DMS 273 (cell line): Measurements from ENCODE around the gene SLC37A2.
A peak's percentile ranks its signal among the peaks of the same experiment; 100 is the strongest.

Experiments
- DNase-seq: peaks from one replicate; lab custom pipeline; 2025; ENCODE audit not compliant: unreplicated experiment; lab: John Stamatoyannopoulos, UW

Gene SLC37A2

DNA sequence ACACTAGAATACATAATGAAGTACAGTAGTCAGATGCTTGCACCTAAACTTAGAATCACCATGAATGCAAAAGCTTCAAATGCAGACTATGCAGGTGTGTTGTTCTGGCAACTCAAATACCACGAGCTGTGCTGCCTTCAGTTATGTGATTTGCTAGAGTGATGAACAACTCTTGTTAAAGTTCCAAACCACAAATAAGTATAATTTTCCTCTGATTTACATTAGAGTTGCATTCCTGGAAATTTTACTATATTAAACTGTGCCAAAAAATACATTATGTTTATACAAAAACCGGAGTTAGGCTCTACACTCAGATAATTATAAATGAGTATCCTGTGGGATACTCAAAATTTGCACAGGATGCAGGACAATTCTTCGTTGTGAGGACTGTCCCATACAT, 45.4 kb downstream of the SLC37A2 start:
- no peak for DNase-seq

DNA sequence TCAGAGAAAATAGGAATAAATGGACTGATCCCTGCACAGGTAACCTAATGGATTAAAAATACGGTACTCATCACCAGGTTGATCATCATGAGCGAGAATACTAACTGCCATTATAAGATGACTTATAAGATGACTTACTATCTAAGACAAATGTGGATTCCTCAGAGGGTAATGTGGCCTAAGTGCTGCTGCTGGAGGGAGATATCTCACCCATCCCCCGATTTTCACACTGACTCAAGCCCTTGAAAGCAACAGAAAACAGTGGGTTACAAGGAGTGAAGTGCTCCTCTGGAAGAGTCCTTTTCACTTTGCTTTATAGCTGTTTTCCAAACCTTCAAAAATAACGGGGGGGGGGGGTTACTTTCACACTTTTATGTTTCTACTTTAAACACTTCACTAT, 47.4 kb downstream of the SLC37A2 start:
- DNase-seq = peak; percentile 4

DNA sequence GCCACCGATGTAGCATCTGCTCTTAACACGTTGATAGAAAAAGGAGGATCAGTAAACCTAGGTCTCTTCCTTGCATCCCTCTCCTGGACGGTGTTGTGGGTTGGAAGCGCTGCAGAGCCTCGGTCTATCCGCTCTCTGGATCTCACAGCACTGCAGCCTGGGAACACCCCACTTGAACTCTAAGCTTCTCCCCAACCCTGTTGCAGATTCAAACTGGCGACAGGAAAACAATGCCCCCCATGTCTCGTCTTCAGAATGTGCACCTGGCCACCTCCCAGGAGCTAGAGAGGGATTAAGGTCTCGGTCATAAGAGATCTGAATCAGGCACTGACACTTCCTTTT, 47.9 kb downstream of the SLC37A2 start:
- DNase-seq = peak; percentile 42

DNA sequence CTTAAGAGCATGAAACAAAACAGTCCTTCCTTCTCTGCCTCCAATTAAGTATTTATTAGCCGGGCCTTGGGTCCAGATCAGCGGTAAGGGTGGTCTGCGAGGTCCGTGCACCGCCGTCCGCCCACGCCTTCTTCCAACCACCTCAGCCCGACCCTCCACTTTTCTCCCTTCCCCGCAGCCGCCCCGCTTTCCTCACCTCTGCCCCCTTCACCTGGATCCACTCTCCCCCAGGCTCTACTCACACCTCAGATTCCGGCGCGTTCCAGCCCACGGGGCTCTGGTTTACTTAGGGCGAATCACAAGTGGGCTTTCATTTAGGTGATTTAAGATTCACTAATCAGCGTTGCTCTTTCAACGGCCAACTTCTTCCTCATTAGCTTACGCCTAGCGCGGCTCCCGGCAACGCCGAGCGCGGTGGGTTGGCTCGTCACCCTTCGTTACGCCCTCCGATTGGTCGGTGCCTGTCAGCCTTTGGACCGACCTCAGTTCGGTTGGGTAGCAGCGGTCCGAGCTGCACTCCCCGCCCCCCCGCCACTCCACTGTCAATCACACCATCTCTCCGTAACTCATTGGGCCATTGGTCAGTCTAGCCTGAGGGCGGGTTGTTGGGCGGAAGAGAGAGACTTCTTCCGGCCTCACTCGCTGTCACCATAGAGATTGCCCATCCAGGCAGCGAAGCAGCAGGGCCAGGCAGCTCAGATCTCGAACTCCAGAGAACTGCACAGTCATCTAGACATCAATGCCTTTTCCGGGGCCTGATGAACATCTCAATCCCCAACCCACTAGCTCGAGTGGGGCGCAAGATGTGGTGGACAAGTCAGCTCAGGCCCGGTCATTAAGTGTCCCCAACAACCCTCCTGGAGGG, 48.5 kb downstream of the SLC37A2 start, which contains the start of gene TMEM218:
TSS of gene TMEM218 (minus strand) at position 284 of the 865 bp plus-strand sequence. CDS start 9,385 bp downstream, outside the sequence.
- peak; percentile 98 for DNase-seq

DNA sequence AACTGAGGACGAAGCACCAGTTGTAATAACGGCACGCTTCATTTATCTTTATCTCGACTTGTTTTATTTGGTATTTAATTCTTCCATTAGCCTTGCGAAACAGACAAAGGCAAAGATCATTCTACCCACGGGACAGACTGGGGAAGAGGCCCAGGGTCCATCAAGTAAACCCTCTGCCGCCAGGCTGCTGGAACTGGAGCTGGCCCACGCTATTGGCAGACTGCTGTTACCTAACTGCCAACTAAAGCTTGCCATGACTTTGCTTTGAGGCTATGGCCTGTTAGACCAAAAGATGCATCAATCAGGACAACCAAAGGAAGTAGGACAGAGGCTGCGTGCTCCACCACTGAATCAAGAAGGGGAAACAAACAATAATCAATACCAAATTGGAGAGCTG, 49.1 kb downstream of the SLC37A2 start:
- DNase-seq = no peak

DNA sequence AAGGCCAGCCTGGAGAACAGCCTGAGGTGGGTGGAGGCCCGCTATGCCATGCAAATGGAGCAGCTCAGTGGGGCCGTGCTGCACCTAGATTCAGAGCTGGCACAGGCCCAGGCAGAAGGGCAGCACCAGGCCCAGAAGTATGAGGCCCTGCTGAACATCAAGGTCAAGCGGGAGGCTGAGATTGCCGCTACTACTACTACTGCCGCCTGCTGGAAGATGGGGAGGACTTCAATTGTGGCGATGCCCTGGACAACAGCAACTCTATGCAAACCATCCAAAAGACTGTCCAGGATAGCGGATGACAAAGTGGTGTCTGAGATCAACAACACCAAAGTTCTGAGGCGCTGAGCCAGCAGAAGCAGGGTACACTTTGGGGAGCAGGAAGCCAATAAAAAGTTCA, 51.4 kb downstream of the SLC37A2 start:
- DNase-seq = no peak

DNA sequence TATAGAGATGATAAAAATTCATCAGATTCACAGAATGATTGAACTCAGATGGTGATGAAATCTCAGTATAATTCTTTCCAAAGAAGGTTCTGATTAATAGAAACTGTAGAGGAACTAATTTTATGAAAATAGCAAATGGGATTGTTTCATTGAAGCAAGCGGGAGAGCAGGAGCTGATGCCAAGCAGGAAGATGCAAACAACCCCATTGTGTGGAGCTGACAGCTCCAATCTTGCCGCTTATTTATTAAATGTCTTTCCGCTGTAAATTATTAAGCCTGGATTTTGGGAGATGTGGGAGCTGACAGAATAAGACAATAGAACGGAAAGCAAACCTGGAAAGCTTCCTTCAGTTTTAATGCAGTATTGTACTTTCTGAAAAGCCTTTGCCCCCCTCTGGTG, 54.3 kb downstream of the SLC37A2 start:
- DNase-seq = no peak

DNA sequence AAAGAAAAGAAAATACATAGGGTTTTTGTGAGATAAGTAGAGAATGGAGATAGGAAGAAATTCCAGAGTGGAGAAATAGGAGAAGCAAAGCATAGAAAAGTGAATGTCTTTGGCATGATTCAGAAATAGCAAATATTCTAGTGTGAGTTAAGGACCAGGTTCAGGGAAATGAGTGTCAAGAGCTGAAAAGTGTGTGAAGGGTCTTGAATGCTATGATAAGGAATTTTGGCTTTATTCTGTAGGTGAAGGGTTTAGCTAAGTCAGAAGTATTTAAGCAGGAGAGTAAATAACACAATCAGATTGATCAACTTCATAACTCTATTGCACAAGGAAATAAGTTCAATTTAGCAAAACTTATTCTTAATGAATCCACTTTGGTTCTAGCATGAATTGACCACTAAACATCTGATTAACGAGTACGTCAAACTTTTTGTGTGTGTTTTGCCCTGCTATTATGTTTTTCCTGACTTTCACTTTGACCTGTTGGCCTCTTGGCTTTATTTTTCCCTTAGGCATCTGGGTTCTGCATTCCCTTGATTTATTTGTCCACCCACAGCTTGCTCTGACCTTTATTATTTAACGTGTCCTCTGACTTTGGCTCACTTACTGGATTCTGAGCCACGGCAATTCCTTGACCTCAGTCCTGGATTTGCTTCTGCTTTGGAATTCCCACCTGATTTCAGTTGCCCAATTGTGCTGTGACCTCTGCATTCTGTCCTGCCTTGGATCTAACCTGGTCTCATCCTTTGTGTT, 60.3 kb downstream of the SLC37A2 start:
- no peak for DNase-seq

DNA sequence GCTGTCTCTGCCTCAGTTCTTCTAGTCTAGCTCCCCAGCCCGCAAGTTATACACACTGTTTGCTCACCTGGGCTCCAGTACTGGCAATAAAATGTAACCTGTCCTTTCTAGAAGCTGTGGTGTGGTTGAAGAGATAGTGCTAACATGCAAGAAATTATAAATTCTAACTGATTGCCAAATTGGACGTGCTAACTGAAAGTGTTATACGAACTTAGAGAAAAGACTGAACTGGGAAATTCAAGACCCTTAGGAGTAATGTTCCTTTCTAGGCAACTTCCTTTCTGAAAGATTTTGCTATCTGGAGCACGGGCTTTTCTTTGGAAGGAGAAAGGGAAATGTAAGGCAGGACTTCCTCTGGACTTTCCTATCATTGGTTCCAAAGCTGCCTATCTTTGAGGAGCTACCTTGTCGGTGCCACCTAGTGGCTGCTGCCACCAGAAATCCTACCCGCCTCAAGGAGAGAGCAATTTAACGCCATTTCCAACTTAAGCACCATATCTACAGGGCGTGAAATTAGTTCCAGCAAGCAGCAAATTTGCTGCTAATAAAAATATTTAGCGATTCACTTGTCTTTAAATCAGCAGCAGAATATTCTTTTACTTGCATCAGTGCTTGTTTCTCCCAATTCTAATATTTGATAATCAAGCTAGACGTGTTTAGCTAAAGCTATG, 61.0 kb downstream of the SLC37A2 start:
- peak; percentile 53 for DNase-seq

DNA sequence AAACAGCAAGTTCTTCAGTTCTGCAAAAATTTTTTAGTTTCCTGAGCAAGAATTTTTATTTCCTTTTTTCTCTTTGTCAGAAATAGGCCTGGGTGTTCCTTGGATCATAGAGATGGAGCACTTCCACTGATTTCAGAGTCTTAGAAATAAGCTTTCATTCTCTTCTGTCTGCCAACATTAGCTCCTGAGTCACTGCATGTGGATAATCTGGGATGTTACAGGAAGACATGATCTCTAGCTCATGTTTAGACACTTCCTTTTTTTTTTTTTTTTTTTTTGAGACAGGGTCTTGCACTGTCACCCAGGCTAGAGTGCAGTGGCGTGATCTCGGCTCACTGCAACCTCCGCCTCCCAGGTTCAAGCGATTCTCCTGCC, 61.5 kb downstream of the SLC37A2 start:
- DNase-seq = no peak

DNA sequence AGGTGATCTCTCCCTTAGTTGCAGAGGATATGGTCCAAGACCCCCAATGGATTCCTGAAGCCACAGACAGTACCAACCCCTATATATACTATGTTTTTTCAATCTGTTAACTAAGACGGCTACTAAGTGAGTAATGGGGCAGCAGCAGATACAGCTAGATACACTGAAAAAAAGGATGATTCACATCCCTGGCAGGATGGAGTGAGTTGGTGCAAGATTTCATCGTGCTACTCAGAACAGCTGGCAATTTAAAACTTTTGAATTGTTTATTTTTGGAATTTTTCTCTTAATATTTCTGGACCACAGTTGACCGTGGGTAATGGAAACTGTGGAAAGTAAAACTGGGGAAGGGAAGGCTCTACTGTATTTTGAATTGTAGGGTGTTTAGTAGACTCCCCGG, 65.3 kb downstream of the SLC37A2 start:
- DNase-seq = no peak

DNA sequence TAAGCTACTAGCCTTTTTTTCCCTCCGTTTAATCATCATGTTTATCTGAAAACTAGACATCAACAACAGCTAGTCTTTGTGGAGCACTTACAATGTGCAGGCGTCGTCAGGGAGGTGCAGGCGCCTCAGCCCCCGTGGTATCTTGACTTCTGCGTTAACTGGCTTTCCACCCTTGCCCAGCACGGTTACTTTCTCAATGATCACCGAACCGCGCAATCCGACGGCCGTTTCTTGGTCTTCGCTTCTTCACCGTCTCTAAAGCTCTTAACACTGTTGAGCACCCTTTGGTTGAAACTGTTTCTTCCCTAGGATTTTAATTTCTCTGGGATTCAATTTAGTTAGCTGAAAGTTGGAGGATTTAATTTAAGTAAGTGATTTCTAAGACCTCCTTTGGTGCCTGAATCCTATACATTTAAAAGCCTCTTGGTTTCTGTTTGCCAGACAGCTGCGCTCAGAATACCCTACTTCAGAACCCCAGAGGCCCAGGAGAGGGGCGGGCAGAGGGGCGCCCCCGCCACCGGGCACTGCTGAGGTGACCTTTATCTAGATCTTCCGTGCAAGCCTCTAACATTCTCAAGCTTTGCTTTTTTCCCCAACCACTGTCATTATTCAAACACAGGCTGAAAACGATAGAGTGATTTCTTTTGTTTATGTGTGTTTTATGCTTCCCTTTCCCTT, 66.3 kb downstream of the SLC37A2 start:
- DNase-seq = no peak

DNA sequence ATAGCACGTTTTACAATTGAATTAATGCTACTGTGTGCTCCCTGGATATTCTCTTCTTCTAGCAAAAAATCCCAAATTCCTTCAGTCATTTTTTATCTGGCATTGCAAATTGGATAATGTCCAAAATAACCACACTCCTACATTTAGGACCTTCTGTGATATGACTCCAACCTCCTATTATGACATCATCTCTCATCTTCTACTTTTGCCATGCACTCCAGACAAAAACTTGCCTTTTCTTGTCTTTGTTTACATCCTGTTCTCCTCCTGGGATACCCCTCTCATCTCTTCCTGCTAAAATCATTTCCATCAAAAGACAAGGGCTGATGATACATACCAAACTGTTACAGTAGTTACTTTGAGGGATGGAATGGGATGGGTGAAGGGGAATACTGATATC, 69.0 kb downstream of the SLC37A2 start:
- no peak for DNase-seq

DNA sequence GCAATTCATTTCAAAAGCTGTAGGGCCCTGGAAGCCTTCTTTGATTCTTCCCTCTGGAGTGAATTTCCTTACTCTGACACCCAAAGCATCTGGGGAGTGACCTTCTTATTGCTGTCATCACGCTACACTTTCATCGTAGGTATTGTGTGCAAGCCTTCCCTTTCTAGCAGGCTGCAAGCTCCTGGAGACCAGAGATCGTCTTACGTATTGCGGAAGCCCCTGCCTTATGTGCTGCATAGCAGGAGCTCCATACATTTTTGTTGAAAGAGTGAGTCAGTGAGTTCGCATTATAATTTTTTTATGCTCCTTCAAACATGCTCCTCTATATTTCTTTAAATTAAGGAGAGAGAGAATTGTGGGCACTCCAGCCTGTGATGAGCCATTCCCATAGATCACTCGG, 69.5 kb downstream of the SLC37A2 start:
- DNase-seq = no peak

DNA sequence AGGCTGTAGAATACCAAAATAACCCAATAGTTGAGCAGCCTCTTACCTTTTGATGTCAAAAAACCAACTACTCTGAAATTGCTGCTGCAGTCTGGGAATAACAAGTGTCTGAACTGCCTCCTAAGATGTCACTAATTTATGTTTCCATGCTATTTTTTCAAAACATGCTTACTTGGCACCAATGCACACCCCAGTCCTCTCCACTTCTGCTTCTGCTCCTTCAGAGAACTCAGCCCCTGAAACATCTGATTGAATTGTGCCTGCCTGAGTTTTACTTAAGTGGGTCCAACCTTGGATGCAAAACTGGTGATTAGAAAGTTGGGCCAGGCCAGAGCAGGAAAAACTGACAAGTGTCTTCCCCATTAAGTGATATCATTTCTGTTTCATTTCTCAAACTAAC, 72.9 kb downstream of the SLC37A2 start:
- no peak for DNase-seq

DNA sequence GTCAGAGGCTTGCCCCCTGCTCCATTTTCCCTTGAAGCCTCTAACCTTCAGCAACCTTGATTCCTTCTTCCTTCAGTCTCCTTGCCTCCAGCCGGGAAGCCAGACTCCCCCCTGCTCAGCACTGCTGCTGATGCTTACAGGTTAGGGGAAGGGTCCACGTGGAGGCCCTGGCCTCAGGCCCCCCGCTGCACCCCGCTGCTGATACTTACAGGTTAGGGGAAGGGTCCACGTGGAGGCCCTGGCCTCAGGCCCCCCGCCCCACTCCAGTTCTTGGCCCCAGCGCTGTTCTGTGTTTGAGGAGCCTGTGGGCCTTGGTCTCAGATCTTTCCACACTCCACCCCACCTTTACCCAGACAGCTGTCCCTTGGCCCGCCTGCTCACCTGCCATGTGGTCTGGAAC, 75.9 kb downstream of the SLC37A2 start:
- DNase-seq = no peak

DNA sequence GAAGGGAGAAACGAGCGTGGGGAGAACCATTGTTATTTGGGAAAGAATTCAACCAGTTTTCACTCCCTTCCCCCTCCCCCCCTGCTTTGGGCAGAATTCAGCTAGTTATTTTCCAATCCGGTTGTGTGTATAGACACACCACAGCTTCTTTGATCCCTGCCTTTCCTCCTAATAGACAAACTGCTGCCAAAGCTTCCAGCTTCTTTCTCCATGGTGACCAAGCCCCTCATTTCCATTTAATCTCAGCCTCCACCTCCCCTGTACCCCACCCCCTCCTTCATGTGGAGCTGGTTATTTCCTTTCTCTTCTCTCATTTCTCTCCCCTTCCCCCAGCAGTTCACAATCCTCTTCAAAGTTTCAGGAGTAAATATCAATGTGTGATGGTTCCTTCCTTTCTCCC, 76.7 kb downstream of the SLC37A2 start:
- DNase-seq = no peak
